ENCODE results near the gene HIPK4. TPM values are rescaled to one million over a fixed set of nuclear protein-coding genes. Genes with fewer than 3 reads are reported as not detected.

The HIPK4 gene
- total RNA-seq, 2 experiments from 2014 or later, result not detected

DNA sequence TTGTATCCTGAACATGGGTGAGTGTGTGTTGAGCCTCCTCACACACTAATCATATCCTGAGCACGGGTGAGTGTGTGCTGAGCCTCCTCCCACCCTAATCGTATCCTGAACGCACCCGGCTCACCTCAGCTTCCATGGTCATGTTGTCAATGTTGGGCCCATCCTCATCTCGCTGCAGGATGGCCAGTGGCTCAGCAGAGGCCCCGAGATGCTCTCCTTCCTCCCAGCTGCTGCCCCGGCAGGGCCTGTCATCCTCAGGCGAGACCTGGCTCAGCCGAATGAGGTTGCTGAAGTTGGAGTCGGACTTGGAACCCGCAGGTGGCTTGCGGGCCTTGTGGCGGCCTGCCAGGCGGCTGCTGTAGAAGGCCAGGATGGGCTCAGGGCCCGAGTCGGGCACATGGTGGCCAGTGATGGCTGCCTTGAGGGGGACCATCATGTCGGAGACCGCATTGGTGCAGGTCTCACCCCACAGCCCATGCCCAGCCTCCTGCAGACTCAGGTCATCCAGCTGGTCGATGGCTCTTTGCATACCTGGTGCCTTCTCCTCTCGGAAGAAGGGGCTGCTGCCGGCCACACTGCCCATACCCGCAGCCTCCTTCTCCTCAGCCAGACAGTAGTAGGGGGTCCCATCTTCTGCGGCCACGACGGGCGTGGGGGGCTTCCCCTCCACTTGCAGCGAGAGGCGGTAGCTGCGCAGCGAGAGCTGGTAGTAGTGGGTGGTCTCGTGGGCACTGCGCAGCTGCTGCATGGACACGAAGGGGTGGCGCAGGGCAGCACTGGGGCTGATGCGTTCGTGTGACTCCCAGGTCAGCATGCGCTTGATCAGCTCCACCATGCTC, 9.6 kb downstream of the HIPK4 start:
- CTCF ChIA-PET (ENCODE audit: unreplicated experiment), result interaction anchor here (0.5 kb wide), 1 partner anchor 33 kb away, joined by 3 read pairs; the partner anchor contains the start of gene PRX
- Histone ChIP-seq H3K36me3 (ENCODE audit: insufficient read depth, low read length) (no peaks in the 10 kb centered on the region), H4K20me1 (ENCODE audit: insufficient read depth, low read length) (no peaks in the 10 kb centered on the region), H3K4me2 (ENCODE audit: low read length) (no peak overlapping the region), H3K9me2 (ENCODE audit: insufficient read depth, low read length) (no peaks in the 10 kb centered on the region), H3K4me1 (ENCODE audit: insufficient read depth, low read length, poor library complexity, severe bottlenecking) (no peaks in the 10 kb centered on the region), H3K27ac (ENCODE audit: low read depth, low read length, poor library complexity, severe bottlenecking) (no peak overlapping the region), H3K9me3 (ENCODE audit: low read length) (no peaks in the 10 kb centered on the region), H3K79me2 (ENCODE audit: insufficient read depth, low read depth, low read length) (no peaks in the 10 kb centered on the region), H3K4me3 (ENCODE audit: low read depth, low read length, poor library complexity, severe bottlenecking) (no peak overlapping the region), H2AFZ (ENCODE audit: low read length) (no peak overlapping the region)
- no peak for DNase-seq (ENCODE audit: low spot score)
- no peak for TF ChIP-seq EZH2phosphoT487 (IDR thresholded peaks at IDR 0.05; ENCODE audit: borderline replicate concordance, low read depth, low read length)
- TF ChIP-seq, protein P1, sequence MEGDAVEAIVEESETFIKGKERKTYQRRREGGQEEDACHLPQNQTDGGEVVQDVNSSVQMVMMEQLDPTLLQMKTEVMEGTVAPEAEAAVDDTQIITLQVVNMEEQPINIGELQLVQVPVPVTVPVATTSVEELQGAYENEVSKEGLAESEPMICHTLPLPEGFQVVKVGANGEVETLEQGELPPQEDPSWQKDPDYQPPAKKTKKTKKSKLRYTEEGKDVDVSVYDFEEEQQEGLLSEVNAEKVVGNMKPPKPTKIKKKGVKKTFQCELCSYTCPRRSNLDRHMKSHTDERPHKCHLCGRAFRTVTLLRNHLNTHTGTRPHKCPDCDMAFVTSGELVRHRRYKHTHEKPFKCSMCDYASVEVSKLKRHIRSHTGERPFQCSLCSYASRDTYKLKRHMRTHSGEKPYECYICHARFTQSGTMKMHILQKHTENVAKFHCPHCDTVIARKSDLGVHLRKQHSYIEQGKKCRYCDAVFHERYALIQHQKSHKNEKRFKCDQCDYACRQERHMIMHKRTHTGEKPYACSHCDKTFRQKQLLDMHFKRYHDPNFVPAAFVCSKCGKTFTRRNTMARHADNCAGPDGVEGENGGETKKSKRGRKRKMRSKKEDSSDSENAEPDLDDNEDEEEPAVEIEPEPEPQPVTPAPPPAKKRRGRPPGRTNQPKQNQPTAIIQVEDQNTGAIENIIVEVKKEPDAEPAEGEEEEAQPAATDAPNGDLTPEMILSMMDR (conservative IDR thresholded peaks at IDR 0.05; ENCODE audit: low read length), result no peak
- POLR2A ChIA-PET, result interaction anchor here (0.6 to 0.7 kb wide), 3 partner anchors 9 to 21 kb away, joined by 3 read pairs; no protein-coding TSS in a partner anchor
- BruUV-seq (replicated peaks), result no TSS peak
- intact Hi-C loops (cut with micrococcal nuclease; ENCODE audit: unreplicated experiment), result no loop called here

DNA sequence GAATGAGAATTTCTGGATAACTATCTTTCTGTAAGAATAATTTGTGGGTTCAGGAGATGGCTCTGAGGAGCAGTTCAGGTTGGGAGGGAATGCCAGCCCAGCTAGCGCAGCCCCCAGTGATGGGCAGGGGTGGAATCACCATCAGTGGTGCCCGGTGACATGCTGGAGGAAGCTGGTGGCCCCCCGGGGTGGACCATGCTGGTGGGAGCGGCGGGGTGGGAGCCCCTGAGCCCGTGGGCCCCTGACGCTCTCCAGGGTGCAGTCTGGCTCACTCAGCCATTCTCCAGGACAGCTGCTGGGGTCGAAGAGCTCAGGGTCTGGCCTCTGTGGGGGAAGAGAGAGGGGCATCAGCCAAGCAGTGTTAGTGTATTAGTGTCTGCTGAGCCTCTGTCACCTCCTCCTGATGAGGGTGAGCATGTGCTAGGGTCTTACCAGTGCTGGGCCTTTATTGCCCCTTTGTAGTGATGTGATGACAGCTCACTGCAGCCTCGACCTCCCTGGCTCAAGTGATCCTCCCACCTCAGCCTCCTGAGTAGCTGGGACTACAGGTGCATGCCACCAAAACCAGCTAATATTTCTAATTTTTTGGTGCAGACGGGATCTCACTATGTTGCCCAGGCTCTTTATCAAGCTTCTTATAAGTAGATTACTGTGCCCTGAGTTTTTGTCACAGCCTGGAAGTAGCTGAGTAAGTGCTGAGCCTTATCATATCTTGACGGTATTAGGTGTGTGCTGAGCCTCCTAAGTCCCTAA, 10.4 kb downstream of the HIPK4 start:
- no peaks in the 10 kb centered on the region for H3K79me2 ChIP-seq (ENCODE audit: insufficient read depth, low read depth, low read length)
- TF ChIP-seq, protein P1 (conservative IDR thresholded peaks at IDR 0.05; ENCODE audit: low read length), result no peak
- no peak for TF ChIP-seq EZH2phosphoT487 (IDR thresholded peaks at IDR 0.05; ENCODE audit: borderline replicate concordance, low read depth, low read length)
- H3K36me3 ChIP-seq (ENCODE audit: insufficient read depth, low read length), result no peaks in the 10 kb centered on the region
- no peak overlapping the region for H3K4me3 ChIP-seq (ENCODE audit: low read depth, low read length, poor library complexity, severe bottlenecking)
- no peak overlapping the region for H3K4me2 ChIP-seq (ENCODE audit: low read length)
- POLR2A ChIA-PET, result interaction anchor here (0.6 to 0.7 kb wide), 3 partner anchors 8 to 20 kb away, joined by 3 read pairs; no protein-coding TSS in a partner anchor
- H3K9me3 ChIP-seq (ENCODE audit: low read length), result no peaks in the 10 kb centered on the region
- H3K27ac ChIP-seq (ENCODE audit: low read depth, low read length, poor library complexity, severe bottlenecking), result no peak overlapping the region
- CTCF ChIA-PET (ENCODE audit: unreplicated experiment), result no interaction called here
- H4K20me1 ChIP-seq (ENCODE audit: insufficient read depth, low read length), result no peaks in the 10 kb centered on the region
- no peaks in the 10 kb centered on the region for H3K4me1 ChIP-seq (ENCODE audit: insufficient read depth, low read length, poor library complexity, severe bottlenecking)
- H3K9me2 ChIP-seq (ENCODE audit: insufficient read depth, low read length), result no peaks in the 10 kb centered on the region
- intact Hi-C loops (cut with micrococcal nuclease; ENCODE audit: unreplicated experiment), result loop anchor here (5.0 kb wide), 1 partner anchor 72 kb away; no protein-coding TSS in a partner anchor
- no peak for DNase-seq (ENCODE audit: low spot score)
- H2AFZ ChIP-seq (ENCODE audit: low read length), result no peak overlapping the region
- no TSS peak for BruUV-seq (replicated peaks)
